OCI-LY3 (cell line): ENCODE results near the gene FANCG.

Experiments
- H2AFZ ChIP-seq: fragments of 200-600, 300-600 bp; shearing (Covaris generic); 2 replicates; pipeline ENCODE4 v1.6.0; 2014; ENCODE audit warnings: antibody characterized with exemption, low read depth, low read length
- H3K27ac ChIP-seq: fragments of 200-600, 300-600 bp; sonication (generic); 2 replicates; pipeline ENCODE4 v1.5.1; 2014; ENCODE audit warnings: mild to moderate bottlenecking, low read length, moderate library complexity, mixed read lengths
- H3K27me3 ChIP-seq: fragments of 200-600, 300-600 bp; sonication (generic); 2 replicates; pipeline ENCODE4 v1.6.1; 2014; ENCODE audit warnings: low read depth, low read length, mixed read lengths
- H3K36me3 ChIP-seq: fragments of 200-600, 300-600 bp; sonication (generic); replicated peaks from 2 replicates; pipeline ENCODE3; 2014; ENCODE audit warnings: low read depth, low read length, mixed read lengths
- H3K4me1 ChIP-seq: fragments of 300-600, 200-600 bp; sonication (generic); 2 replicates; pipeline ENCODE4 v1.6.1; 2014; ENCODE audit warnings: low read length, mixed read lengths
- H3K4me2 ChIP-seq: fragments of 200-600, 300-600 bp; sonication (generic); 2 replicates; pipeline ENCODE4 v1.6.1; 2014; ENCODE audit warnings: low read length, mixed read lengths
- H3K4me3 ChIP-seq: fragments of 300-600, 200-600 bp; sonication (generic); 2 replicates; pipeline ENCODE4 v1.5.1; 2014; ENCODE audit warnings: antibody characterized with exemption, mild to moderate bottlenecking, low read length, moderate library complexity
- H3K79me2 ChIP-seq: fragments of 300-600, 200-600 bp; shearing (Covaris generic); 2 replicates; pipeline ENCODE4 v1.6.1; 2014; ENCODE audit warnings: mild to moderate bottlenecking, low read length, mixed read lengths
- H3K9ac ChIP-seq: fragments of 300-600, 200-600 bp; shearing (Covaris generic); 2 replicates; pipeline ENCODE4 v1.6.0; 2014; ENCODE audit warnings: mild to moderate bottlenecking, low read length, moderate library complexity
- H3K9me3 ChIP-seq: fragments of 200-600, 300-600 bp; shearing (Covaris generic); 2 replicates; pipeline ENCODE4 v1.6.1; 2014; ENCODE audit warnings: low read length, mixed read lengths; ENCODE audit not compliant: insufficient read depth
- H4K20me1 ChIP-seq: fragments of 200-600, 300-600 bp; sonication (generic); 2 replicates; pipeline ENCODE4 v1.6.1; 2016; ENCODE audit warnings: low read length, mixed read lengths; ENCODE audit not compliant: insufficient read depth
- EZH2phosphoT487 ChIP-seq: fragments of 200-600 bp; shearing (Covaris generic); IDR thresholded peaks from 2 replicates; pipeline ENCODE4 v1.6.1; 2018; ENCODE audit warnings: antibody characterized with exemption, mixed run types, low read depth
- TF ChIP-seq, protein P1 (sequence below): fragments of 200-600, 300-600 bp; sonication (generic); IDR thresholded peaks from 2 replicates; pipeline ENCODE4 v1.5.1; 2014; ENCODE audit warnings: antibody characterized with exemption, low read length, low read depth

The FANCG gene

DNA sequence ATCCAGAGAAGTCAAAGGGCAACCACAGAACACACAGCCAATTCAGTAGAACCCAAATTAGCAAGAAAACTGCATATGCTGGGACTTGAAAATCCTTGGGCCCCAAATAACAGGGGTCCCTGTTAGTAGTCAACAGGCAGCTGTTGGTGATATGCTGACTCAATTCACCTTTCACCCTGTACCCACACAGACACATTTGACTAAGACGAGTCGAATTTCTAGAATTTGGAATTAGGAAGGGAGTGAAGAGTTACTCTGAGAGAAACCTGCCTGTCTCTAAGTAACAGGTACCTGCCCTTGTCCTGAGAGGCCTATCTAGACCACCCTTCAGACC lies 6.5 kb downstream of the FANCG start:
- Histone ChIP-seq H3K9ac (peak overlapping the region; percentile 42), H3K4me3 (peak overlapping the region; percentile 84), H4K20me1 (peaks cover 32% of the 10 kb centered on the region), H3K79me2 (peaks cover 48% of the 10 kb centered on the region), H3K27ac (peak overlapping the region; percentile 56), H3K27me3 (no peaks in the 10 kb centered on the region), H3K4me1 (peaks cover 30% of the 10 kb centered on the region), H3K9me3 (no peaks in the 10 kb centered on the region), H2AFZ (peak overlapping the region; percentile 56; the same call in 1 of the 2 replicates), H3K36me3 (peaks cover 40% of the 10 kb centered on the region), H3K4me2 (peak overlapping the region; percentile 89)
- no peak for TF ChIP-seq EZH2phosphoT487
- TF ChIP-seq, protein P1, sequence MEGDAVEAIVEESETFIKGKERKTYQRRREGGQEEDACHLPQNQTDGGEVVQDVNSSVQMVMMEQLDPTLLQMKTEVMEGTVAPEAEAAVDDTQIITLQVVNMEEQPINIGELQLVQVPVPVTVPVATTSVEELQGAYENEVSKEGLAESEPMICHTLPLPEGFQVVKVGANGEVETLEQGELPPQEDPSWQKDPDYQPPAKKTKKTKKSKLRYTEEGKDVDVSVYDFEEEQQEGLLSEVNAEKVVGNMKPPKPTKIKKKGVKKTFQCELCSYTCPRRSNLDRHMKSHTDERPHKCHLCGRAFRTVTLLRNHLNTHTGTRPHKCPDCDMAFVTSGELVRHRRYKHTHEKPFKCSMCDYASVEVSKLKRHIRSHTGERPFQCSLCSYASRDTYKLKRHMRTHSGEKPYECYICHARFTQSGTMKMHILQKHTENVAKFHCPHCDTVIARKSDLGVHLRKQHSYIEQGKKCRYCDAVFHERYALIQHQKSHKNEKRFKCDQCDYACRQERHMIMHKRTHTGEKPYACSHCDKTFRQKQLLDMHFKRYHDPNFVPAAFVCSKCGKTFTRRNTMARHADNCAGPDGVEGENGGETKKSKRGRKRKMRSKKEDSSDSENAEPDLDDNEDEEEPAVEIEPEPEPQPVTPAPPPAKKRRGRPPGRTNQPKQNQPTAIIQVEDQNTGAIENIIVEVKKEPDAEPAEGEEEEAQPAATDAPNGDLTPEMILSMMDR, result no peak

DNA sequence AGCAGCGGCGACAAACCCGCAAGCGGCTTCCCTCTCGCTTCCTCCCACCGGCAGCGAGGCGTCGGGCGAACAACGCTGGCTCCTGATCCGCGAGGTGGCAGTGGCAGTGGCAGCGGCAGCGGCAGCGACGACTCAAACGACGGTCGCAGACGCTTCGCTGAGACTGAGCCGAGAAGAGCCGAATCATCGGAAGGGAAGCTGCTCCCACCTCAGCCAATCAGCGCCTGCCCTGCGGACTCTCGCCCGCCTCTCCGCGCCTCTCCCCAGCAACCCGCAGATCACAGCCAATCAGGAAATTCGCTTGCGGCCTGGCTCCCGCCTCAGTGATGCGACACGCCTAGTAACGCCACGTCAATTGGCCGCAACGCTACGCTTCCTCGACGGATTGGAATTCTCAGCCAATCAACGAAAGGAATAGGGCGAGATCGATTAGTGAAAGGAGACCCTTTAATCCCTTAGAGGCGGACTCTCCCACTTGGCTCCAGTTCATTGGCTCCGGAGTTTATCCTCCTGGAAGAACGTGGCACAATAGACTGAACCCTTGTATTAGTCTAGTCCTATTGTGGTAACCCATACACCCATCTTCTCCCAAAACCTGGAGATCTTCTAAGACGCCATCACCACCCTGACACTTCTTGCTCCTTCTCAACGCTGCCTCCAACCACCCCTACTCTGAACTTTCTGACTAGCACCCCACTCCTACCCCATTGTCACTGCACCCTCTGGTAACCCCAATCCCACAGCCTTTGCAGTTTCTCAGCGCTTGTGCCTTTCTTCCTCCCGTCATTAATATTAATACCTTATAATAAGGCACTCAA lies 7.1 kb downstream of the FANCG start, which contains the start of gene VCP:
TSS of gene VCP (minus strand) at position 165 of the 818 bp plus-strand sequence. CDS start 272 bp downstream, outside the sequence.
- Histone ChIP-seq H3K4me3 (peak within 1 kb of the TSS; percentile 84), H2AFZ (peak within 1 kb of the TSS; percentile 56), H3K36me3 (peaks cover 41% of the 10 kb centered on the region), H3K27ac (peak within 1 kb of the TSS; percentile 94), H3K4me1 (peaks cover 26% of the 10 kb centered on the region), H4K20me1 (peaks cover 38% of the 10 kb centered on the region), H3K9me3 (no peaks in the 10 kb centered on the region), H3K79me2 (peaks cover 48% of the 10 kb centered on the region), H3K9ac (peak within 1 kb of the TSS; percentile 90), H3K4me2 (peak within 1 kb of the TSS; percentile 100), H3K27me3 (no peaks in the 10 kb centered on the region)
- TF ChIP-seq EZH2phosphoT487, result no peak
- TF ChIP-seq, protein P1, result no peak

DNA sequence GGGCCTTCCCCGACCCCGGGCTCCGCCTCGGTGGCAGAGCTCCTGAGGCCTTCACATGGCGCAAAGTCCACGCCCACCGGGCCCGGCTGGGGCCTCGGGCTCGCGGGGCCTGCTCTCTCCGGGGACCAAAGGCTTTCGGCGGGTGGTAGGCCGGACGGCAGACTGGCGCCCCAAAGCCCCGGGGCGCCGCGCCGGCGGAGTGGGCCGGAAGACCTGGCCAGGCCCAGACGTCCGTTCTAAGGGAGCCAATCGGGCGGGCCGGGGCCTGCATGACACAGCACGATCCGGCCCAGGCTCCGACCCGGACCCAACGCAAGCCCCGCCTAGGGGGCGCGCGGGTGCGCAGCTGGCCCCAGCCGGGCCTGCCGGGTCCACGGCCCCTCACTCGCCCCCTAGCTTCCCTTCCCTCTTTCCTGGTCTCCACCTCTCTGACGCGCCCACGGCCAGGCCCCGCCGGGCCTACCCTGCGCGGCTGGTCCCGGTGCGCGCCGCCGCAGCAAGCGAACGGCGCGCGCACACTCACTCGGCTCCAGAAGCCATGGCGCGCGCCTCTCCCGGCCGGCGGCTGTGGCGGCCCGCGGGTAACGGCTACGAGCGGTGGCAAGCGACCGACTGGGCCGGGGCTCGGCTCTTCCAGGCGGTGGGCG lies 7.8 kb downstream of the FANCG start:
- H3K4me2 ChIP-seq, result peak overlapping the region; percentile 100
- H3K79me2 ChIP-seq, result peaks cover 54% of the 10 kb centered on the region
- H3K27me3 ChIP-seq, result no peaks in the 10 kb centered on the region
- peak overlapping the region; percentile 94 for H3K27ac ChIP-seq
- TF ChIP-seq, protein P1, result peak; percentile 40; the same call in 1 of the 2 replicates
- TF ChIP-seq EZH2phosphoT487, result no peak
- peak overlapping the region; percentile 84 for H3K4me3 ChIP-seq
- peaks cover 45% of the 10 kb centered on the region for H4K20me1 ChIP-seq
- peaks cover 46% of the 10 kb centered on the region for H3K36me3 ChIP-seq
- H2AFZ ChIP-seq, result no peak overlapping the region
- H3K9ac ChIP-seq, result peak overlapping the region; percentile 90
- no peaks in the 10 kb centered on the region for H3K9me3 ChIP-seq
- peaks cover 26% of the 10 kb centered on the region for H3K4me1 ChIP-seq
